HT-29 (cell line): ENCODE results near the gene NFKBIZ. TPM values are rescaled to one million over a fixed set of nuclear protein-coding genes. Genes with fewer than 3 reads are reported as not detected.
"Not testable (repeated sequence)": the region's sequence is repeated elsewhere in the genome, so short reads cannot be mapped to it uniquely, and the experiment has no call there.

Experiments
- DNase-seq: peaks from one replicate; pipeline ENCODE4 v3.0.0-alpha.2; 2015; ENCODE audit warnings: low spot score
- total RNA-seq: library from RNA; depleted of rRNA; stranded (reverse); fragments of >200 nt; shearing (Covaris generic); gene quantifications from 2 replicates; pipeline ENCODE4 v1.2.3, GENCODE V29; 2014

Gene NFKBIZ
- total RNA-seq, 1 experiment from 2014 or later: 51.0 TPM

DNA sequence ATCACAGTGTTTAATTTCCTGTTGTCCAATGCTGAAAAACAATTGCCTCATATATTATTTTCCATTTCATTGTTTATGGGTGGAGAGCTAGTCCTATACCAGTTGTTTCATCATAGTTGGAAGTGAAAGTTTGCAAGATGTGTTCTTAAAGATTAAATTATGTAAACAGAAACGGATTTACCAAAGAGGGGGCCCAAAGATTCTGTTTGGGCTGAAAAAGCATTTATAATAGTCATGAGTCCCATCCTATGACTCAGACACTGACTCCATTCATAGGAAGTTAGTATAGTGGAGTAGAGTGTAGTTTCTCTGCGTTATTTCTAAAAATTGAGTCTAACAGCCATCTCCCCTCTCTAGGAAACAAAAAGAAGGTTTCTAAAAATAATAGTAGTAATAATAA lies 24.3 kb downstream of the NFKBIZ start:
- no peak for DNase-seq

DNA sequence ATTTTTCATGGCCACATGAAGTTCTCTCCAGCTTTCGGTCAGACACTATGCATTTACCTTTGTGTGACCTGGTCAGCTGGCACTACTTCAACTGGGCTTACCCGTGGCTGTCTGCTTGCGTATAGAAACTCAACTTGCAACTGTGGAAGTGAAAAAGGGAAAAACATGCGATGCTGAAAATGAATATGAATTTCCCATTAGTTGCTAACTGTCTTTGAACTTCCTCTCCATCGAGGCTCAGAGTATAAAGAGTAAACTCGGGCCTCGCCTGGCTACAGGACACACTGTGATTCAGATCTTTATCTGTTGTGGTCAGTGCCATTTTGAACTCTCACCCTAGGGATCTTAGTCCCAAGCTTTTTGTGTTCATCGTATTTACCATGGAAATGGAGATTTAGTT lies 26.8 kb downstream of the NFKBIZ start:
- DNase-seq: no peak

DNA sequence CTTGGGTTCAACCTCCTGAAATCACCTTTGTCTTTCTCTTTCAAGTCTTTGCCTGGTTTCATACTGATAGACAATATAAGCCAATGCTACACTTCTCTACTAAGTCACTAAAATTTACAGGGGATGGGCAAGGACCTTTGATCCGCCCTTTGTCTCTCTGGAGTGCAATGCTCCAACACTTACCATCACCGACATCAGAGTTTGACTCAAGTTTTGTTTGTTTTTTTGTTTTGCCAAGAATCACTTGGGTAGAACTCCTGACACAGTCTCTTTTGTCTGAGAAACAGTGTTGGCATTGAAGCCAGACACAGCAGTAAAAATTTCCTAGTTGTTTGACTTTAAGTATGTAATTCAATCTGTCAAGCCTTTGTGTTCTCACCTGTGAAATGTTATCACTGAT lies 29.3 kb downstream of the NFKBIZ start:
- peak; percentile 34 for DNase-seq

DNA sequence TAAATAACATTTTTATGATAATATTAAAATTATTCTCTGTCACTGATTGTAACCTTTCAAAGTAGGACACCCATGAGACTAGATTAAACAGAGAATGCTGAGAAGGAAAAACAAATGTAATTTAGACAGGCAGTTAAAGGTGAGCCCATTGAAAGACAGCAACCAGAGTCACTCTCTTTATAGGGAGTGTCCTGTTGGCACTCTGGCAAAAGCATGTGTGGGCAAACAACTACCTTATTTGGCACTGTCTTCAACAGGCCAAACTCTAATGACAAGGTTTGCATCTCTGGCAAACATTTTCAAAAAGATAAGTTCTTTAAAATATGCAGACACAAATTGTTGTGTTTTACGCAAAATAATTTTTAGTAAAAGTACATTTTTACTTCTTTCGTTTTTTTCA lies 29.8 kb downstream of the NFKBIZ start:
- DNase-seq: no peak

DNA sequence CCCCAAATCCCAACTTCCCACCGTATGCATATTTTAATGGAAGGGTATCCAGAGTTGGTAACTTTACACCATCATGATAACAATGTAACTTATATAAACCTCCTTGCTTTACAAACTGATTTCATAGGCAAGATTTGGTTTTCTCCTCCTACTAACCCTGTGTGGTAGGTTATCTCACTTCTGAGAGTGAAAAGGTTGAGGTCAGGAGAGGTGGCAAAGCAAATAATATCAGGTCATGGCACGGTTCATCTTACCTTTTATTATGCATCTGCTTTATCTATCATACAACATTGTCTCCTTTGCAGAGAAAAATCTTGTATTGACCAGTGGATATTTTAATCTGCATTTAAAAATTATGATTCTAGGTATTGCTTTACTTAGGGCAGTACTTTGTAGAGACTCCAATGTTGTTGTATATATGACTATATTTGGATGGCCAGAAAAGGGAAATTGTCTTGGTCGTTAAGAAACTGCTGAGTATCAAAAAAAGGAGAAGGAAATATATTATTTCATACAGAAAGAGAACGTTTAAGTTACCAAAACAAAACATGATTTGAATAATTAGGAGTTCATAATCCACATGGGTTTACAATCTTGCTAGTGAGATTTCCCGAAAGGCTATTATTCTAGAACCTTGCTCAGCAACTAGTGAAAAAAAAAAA lies 30.4 kb downstream of the NFKBIZ start:
- no peak for DNase-seq

- no peak for DNase-seq
Measured at GRCh38 chr3:101884776-101885175, 35.5 kb downstream of the NFKBIZ start.

DNA sequence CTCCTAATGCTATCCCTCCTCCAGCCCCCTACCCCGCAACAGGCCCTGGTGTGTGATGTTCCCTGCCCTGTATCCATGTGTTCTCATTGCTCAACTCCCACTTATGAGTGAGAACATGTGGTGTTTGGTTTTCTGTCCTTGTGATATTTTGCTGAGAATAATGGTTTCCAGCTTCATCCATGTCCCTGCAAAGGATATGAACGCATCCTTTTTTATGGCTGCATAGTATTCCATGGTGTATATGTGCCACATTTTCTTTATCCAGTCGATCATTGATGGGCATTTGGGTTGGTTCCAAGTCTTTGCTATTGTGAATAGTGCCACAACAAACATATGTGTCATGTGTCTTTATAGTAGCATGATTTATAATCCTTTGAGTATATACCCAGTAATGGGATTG lies 36.3 kb downstream of the NFKBIZ start:
- DNase-seq: not testable (repeated sequence)

DNA sequence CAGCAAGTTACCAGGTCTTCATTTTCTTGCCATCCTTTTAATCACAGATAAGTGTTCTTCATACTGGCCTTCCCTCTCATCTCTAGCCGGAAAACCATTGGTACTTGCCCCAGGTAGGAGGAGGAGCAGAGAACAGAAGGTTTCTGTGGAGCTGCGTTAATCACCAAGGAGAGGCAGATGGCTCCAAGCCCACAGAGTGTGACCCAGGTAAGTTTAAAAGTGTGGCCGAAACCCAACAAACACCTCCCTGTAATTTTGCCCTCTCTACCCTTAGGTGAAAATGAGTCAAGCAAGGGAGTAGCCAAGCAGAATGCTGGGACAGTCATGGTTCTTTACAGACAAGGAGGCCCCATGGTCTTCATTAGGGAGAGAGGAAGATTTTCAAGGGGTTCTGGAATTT lies 37.3 kb downstream of the NFKBIZ start:
- DNase-seq: no peak

DNA sequence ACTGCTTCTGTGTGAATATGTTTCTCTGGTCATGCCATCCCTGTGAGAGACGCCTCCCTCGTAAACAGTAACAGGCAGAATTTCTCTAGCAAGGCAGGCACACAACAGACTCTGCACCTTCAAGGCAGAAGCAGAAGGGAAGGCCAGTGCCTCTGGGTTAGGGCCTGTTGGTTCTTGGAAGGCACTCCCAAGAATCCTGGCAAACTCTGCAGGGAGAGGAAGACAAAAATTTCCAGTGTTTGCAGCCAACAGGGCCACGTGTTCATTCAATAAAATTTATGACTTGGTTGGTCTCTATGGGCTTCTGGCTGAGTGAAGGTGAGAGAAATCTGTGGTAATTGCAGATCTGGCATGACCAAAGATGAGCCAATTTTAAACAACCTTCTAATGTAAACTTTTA lies 39.3 kb downstream of the NFKBIZ start:
- no peak for DNase-seq

DNA sequence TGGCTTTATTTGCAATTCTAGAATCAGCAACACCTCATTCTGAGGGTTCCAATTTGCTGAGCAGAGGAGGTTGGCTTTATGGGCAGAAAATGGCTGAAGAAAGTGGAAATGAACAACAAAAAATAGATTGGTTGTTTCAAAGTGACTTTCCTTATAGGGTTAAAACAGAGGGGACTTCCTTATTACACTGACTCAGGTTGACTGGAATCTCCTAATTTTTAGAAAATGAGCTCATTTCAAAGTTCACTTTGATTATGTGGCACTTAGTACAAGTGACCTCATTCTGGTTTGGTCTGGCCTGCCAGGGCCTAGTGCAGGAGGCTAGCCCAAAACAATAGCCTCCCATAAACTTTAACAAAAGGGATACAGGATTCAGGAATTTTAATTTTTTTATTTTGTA lies 41.4 kb downstream of the NFKBIZ start:
- DNase-seq: no peak

- no peak for DNase-seq
Measured at GRCh38 chr3:101892648-101893047, 43.3 kb downstream of the NFKBIZ start.

- DNase-seq: no peak
Measured at GRCh38 chr3:101896083-101896757, 46.9 kb downstream of the NFKBIZ start.

DNA sequence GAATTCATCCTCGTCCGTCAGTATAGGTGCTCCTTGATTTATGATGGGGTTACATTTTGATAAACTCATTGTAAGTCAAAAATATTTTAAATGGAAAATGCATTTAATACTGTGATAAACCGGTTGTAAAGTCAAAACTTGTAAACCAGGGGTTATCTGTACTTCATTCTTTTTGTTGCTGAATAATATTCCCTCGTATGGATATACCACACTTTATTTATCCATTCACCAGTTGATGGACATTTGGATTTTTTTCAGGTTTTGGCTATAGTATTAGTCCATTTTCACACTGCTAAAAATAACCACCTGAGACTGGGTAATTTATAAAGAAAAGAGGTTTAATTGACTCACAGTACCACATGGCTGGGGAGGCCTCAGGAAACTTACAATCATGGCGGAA lies 47.7 kb downstream of the NFKBIZ start:
- no peak for DNase-seq

- DNase-seq: no peak
Measured at GRCh38 chr3:101898039-101898438, 48.7 kb downstream of the NFKBIZ start.

DNA sequence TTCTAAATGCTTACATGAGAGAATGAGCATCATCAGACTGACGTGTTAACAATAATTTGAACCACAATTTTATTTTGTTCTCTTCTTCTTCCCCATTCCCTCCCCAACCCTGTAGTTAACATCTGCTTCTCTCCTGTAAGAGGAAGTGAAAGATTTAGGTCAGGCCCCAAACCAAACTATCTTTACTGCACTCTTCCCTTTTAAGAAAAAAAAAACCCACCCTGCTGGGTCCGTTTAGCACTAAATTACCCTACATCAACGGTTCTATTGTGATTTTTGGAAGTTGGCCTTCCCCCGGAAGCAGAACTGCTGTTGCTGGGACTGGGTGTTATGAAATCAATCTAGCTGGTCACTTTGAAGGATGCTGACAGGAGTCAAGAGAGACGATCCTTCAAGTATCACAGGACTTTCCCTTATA lies 49.4 kb downstream of the NFKBIZ start:
- no peak for DNase-seq

- DNase-seq: no peak
Measured at GRCh38 chr3:101900316-101900715, 51.0 kb downstream of the NFKBIZ start.

DNA sequence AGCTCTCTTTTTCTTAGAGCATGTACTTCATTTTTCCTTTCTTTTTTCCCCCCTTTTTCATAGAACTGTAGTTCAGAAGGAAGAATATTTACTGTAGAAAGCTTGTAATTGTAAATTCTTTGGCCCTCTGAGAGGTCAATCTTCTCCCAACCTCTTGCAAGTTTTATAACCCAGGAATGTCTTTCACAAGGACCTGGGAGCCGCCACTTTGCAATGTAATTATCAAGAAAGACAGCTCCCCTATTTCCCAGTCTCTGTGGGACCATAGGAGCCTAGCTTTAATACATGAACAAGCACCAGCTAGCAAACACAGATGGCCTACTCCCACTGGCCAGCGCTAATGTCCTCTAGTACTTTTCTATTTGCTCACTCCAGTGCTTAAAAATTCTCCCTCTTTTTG lies 51.4 kb downstream of the NFKBIZ start:
- no peak for DNase-seq

- DNase-seq: no peak
Measured at GRCh38 chr3:101902041-101902440, 52.7 kb downstream of the NFKBIZ start.

GRCh38 chr3:101903451-101903871 lies 54.1 kb downstream of the NFKBIZ start:
- peak; percentile 53 for DNase-seq

GRCh38 chr3:101905573-101905972 lies 56.3 kb downstream of the NFKBIZ start:
- not testable (repeated sequence) for DNase-seq
